Fibroblast of mammary gland (primary cell): Measurements from ENCODE around the gene GRIA1.

ENCODE experiments used
- DNase-seq: peaks from one replicate; pipeline ENCODE4 v3.0.0-alpha.2; 2010; ENCODE audit warnings: low read depth
- H3K4me3 ChIP-seq: 2 replicates; pipeline ENCODE4 v1.5.1; 2011; ENCODE audit warnings: low read depth, mild to moderate bottlenecking, low read length, moderate library complexity; ENCODE audit not compliant: control insufficient read depth
- CTCF ChIP-seq: conservative IDR thresholded peaks from 2 replicates; pipeline ENCODE4 v1.5.1; 2011; ENCODE audit warnings: low read depth, low read length, inconsistent platforms; ENCODE audit not compliant: control insufficient read depth, insufficient read depth

Gene GRIA1

DNA sequence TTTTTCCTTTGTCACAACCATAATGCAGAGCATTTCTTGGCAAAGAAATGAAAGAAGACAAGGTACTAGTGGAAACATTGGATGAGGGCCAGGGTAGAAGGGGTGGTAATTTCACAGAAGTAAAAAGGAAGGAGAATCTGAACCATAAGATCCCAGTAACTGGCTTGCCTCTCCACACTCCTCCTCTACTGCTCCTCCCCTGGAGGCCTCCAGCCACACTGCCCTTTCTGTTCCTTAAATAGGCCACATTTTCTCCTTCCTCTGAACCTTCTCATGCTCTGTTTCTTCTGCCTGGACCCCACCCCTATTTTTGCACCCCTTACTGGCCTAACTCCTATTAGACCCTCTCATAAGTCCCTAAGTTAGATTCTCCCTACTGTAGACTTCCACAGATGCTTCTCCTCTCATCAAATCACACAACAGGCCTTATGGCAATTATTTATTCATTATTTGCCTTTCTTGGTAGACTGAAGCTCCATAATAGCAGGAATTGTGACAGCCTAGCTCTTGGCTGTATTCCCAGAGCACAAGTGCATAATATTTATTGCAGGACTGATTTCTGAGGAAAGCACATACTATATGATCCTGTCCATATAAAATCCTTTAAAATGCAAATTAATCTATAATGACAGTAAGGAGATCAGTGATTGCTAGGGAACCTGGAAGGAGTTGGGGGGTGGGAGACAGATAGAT lies 31.3 kb upstream of the GRIA1 start:
- TF ChIP-seq CTCF = no peak
- no peak for DNase-seq

DNA sequence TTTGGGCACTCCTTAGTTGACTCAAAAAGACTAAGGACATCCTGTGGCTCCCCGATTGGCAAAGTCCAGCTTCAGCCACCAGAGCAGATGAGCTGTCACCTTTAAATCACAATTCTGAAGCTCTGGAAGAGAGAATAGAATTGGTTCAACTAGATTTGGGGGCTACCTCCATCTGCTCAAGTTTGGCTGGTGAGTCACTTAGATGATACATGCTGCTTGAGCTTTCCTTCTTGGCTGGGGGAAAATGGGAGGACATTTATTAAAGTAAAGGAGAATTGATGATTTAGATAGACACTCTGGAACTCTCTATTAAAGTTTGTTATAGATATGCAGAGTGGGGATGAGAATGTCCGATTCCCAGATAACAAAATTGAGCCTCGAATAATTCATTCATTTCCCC lies 30.0 kb upstream of the GRIA1 start:
- no peak overlapping the region for H3K4me3 ChIP-seq
- no peak for TF ChIP-seq CTCF
- peak; percentile 47 for DNase-seq

More for the DNA sequence above, 31.3 kb upstream of the GRIA1 start:
- H3K4me3 ChIP-seq = no peak overlapping the region

DNA sequence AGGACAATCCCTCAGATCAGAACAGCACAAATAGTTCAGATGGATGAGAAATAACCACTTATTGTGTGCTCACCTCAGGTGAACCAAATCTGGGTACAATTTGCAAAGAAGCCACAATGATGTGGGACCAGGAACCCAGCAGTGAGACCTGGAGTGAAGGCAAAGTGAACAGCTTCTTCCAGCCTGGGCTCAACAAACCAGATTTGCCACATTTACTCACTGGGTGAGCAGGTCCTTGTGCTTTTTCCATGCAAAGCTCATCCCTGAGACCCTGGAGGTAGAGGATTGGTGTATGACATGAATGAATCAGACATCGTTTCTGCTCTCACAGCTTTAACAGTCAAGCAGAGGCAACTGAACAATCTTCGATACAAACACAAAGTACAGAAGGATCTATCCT lies 29.1 kb upstream of the GRIA1 start:
- TF ChIP-seq CTCF = no peak
- no peak overlapping the region for H3K4me3 ChIP-seq
- no peak for DNase-seq

DNA sequence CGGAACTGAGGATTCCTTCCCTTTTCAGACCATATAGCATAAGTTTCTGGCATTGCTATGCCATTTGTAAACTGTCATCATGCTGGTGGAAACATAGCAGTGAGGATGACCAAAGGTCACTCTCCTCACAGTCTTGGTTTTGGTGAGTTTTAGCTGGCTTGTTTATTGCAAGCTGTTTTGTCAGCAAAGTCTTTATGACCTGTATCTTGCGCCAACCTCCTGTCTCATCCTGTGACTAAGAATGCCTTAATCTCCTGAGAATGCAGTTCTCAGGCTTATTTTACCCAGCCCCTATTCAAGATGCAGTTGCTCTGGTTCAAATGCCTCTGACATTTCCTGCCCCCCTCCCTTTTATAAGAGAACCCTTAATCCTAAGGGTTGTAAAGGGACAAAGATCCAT lies 26.7 kb upstream of the GRIA1 start:
- no peak for TF ChIP-seq CTCF
- peak; percentile 93 for DNase-seq
- H3K4me3 ChIP-seq = no peak overlapping the region

DNA sequence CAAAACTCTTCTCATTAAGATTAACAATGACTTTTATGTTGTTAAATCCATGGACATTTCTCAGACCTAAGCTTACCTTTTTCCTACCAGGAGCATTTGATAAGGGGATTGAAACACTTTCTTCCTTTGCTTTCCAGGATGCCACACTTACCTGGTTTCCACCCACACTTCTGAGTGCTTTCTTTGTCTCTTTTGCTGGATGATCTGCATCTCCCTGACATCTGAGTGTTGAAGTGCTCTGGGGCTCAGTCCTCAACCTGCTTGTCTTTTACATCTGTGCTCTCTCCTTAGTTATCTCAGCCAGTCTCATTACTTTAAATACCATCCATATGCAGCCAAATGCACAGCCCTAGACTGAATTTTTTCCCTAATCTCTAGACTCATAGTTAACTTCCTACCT lies 22.9 kb upstream of the GRIA1 start:
- H3K4me3 ChIP-seq = no peak overlapping the region
- no peak for TF ChIP-seq CTCF

GRCh38 chr5:153469423-153469822 lies 21.0 kb upstream of the GRIA1 start:
- no peak for DNase-seq
- H3K4me3 ChIP-seq = no peak overlapping the region
- no peak for TF ChIP-seq CTCF

More for the DNA sequence above, 22.9 kb upstream of the GRIA1 start:
- DNase-seq = no peak

DNA sequence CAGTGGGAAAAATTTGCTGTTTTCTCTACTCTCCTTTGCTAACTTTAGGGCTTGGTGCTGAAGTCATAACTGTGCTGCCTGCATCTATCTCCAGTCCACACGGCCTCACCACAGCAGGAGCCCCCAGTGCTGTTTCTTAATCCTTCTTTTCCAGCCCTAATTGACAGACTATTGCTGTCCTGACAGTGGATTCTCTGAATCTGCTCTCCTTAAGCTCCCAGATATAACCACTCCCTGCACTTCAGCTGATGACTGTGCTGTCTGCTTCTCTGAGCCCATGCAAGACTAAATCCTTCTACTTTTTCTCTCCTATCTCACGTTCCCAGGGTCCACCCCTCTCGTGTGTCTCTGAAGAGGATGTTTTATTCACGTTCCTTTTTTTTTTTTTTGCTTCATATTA lies 19.7 kb upstream of the GRIA1 start:
- no peak overlapping the region for H3K4me3 ChIP-seq
- TF ChIP-seq CTCF = no peak
- DNase-seq = no peak
